NCI-H524 treated with DMSO at 0.1 percent for 48 hours (cell line): ENCODE data around the gene CC2D1B.
A peak's percentile ranks its signal among the peaks of the same experiment; 100 is the strongest.
"Not testable (repeated sequence)": the region's sequence is repeated elsewhere in the genome, so short reads cannot be mapped to it uniquely, and the experiment has no call there.

Experiments used
- DNase-seq: peaks from one replicate; lab custom pipeline; 2025; lab: John Stamatoyannopoulos, UW

The CC2D1B gene, protein sequence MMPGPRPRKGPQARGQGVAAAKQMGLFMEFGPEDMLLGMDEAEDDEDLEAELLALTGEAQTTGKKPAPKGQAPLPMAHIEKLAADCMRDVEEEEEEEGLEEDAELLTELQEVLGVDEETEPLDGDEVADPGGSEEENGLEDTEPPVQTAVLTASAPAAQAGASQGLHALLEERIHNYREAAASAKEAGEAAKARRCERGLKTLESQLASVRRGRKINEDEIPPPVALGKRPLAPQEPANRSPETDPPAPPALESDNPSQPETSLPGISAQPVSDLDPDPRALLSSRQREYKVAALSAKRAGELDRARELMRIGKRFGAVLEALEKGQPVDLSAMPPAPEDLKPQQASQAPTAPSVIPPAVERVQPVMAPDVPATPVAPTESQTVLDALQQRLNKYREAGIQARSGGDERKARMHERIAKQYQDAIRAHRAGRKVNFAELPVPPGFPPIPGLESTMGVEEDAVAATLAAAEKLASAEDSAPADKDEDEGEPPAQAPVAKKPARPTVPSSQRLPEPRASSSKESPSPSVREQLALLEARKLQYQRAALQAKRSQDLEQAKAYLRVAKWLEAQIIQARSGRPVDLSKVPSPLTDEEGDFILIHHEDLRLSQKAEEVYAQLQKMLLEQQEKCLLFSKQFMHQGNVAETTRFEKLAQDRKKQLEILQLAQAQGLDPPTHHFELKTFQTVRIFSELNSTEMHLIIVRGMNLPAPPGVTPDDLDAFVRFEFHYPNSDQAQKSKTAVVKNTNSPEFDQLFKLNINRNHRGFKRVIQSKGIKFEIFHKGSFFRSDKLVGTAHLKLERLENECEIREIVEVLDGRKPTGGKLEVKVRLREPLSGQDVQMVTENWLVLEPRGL

DNA sequence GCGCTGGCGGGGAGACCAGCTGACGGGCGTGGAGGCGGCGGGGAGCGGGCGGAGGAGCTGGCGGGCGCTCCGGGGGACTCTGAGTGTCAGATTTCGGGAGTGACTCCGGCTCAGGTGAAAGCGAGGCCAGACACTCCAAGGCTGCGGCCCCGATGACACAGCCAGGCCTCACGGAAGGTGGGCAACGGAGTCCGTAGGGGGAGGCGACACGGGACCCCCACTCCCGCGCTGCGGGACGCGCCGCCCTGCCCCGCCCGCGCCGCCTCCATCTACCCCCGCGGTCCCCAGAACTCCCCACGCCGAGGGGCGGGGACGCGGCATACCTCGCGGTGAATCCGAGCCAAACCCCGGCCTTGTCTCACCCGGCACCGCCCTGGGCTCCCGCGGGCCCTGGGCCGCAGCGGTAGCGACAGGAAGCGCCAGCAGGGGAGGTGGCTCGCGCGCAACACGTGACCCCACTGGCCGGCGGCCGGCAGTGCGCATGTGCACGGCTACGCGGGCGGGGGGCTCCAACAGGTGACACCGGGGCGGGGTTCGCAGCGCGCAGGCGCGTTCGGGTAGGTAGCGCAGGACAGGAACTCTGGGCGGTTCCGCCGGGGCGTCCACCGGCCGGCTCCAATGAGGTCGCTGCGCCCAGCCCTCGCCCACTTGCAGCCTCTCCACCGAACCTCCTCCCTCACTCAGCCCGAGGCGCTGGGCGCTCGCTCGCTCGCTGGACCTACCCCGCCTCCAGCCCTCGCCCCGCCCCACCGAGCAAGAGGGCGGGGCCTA is at the start of gene CC2D1B:
TSS of gene CC2D1B (minus strand) at position 460 of the 771 bp plus-strand sequence. CDS start 1,585 bp downstream, outside the sequence.
- peak; percentile 71 for DNase-seq

DNA sequence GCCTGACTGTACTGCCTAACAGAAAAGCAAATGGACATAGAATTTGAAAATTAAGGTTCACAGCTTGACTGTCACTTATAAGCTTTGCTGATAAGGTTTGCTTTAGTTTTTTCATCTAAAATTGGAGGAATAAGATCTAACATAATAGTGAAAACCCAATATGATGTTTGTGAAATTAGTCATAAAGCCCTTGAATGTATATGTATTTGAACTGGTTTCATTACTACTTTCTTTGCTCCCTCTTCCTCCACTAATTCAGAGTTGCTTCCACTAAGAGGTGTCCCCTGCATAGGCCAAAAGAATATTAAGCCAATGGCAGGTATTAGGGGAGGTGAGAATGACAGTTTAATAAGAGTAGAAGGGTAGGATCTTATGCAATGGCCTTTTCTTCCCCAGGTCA is 48.9 kb upstream of the CC2D1B start:
- DNase-seq, result no peak

DNA sequence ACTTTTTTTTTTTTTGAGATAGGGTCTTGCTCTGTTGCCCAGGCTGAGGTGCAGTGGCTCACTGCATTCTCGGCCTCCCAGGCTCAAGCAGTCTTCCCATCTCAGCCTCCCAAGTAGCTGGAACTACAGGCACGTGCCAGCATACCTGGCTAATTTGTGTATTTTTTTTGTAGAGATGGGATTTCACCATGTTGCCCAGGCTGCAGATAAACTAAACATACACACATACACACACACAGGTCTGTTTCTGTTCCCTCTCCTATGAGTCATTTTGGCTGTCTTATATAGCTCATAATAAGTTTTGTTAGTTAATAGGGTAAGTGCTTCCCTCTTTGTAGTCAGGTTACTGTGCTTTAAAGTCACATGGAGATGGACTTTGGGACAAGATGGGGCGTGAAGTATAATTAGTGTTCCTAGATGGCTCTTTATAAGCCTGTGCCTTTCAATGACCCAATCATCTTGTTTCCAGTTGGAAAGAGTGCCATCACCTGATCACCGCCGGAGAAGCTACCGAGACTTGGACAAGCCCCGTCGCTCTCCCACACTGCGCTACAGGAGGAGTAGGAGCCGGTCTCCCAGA is 47.5 kb upstream of the CC2D1B start:
- no peak for DNase-seq

DNA sequence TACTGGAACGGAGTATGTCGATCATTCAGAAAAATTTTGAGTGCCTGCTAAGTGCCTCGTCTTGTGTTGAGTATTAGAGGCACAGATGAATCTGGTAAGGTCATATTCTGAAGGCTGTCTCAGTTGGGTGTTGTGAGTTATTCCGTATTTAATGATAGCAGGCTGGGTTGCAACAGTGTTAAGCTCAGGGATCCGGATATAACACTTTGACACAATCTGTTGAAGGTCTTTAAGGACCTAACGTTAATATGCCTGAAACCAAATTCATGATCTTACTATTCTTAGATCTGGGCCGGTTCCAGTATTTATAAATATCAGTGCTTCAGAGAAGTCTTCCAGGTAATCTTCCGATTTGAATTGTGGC is 39.0 kb upstream of the CC2D1B start:
- DNase-seq, result no peak

DNA sequence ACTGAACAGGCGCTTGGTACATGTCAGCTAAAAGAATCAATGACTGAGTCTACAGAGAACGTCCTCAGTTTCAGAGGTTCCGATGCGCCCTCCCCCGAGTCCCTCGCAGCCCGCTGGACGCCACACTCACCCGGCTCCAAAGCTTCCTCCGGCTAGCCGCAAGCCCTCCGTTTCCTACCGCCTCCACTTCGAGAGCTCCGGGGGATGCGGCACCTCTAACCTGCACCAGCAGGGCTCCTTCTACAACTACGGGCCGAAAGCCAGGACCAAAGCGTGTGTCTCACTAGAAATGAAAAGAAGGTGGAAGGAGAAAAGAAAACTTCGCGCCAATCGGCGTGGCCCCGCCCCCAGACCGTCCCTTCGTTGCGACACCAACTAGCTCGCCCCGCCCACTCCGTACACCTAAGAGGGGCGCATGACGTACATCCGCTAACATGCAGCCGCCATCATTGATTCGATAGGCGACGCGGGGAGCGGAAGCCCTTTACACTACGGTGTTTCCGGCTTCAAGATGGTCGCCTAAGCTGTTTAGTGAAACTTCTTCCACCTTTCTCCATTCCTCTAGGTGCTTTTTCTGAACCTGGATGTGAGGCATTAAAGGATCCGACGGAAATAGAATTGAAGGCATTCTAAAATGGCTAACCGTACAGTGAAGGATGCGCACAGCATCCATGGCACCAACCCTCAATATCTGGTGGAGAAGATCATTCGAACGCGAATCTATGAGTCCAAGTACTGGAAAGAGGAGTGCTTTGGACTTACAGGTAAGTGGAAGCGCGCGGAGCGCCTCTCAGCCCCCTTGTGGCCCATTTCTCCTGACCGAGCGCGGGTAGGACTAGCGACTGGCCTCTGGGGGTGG is 38.3 kb upstream of the CC2D1B start, which contains the start of the genes ORC1 and PRPF38A:
TSS of gene ORC1 (minus strand) at position 308 of the 859 bp plus-strand sequence. CDS start 2,200 bp downstream, outside the sequence.
TSS of gene PRPF38A (plus strand) at position 487 of the 859 bp plus-strand sequence. CDS start at position 635, 148 bp downstream.
- peak; percentile 92 for DNase-seq

DNA sequence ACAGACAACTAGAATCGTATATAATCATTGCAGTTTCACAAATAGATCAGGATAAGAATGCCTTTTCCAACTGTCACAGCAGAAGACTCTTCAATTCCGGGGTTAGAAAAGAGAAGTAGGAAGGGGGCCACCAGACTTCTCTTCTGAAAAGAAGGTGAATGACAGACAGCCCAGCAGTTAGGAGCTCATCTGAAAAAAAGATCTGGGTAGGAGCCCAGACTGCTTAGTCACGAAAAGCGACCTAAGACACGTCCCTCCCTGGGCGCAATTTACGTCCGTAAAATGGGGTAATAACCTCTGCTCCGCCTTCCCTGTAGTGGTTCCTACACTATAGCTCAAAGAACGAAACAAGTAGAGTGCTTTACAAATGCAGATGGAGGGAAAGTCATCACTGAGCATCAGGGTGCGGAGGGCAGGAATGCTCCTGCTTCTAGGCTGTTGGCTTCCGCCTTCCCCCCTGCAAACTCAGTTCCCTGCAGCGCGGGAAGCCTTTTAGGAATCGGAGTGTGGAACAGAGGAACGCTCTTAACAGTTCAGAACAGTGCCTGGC is 37.6 kb upstream of the CC2D1B start:
- no peak for DNase-seq

DNA sequence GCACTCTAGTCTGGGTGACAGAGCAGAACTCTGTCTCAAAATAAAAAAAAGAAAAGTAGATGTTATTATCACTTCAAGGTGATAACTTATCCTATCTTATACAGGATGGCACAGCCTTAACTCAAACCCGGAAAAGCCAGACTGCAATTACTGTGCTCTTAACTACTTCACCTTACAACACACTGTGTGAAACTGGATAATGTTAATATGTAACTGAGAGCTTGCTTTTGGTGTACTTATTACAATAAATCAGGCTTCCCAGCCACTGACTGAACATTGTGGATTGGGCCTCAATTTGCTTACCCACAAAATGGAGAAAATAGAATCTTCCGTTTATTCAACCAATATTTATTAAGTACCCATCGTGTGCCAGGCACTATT is 36.8 kb upstream of the CC2D1B start:
- DNase-seq, result no peak

DNA sequence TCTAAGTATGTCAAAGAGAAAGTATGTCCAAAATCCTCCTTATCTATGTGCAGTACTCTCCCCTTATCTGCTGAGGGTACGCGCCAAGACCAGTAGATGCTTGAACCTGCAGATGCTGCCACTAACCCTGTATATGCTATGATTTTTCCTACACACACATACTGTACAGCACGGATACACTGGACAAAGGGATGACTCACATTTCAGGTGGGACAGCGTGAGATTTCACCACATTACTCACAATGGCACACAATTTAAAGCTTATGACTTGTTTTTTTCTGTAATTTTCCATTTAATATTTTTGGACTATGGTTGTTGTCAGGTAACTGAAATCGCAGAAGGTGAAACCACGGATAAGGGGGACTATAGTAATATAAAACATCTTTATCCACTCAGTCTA is 34.1 kb upstream of the CC2D1B start:
- no peak for DNase-seq

DNA sequence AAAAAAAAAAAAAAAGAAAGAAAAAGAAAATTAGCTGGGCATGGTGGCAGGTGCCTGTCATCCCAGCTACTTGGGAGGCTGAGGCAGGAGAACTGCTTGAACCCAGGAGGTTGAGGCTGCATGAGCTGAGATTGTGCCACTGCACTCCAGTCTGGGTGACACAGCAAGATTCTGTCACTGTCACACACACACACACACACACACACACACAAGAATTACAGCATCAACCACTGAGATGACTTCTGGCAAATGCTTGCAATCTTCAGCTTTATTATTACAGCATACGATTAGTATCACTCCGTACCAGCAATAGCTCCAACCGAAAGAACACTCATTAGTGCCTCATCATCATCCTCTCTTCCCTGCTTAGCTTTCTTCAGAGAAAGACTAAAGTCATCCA is 33.6 kb upstream of the CC2D1B start:
- DNase-seq, result no peak

DNA sequence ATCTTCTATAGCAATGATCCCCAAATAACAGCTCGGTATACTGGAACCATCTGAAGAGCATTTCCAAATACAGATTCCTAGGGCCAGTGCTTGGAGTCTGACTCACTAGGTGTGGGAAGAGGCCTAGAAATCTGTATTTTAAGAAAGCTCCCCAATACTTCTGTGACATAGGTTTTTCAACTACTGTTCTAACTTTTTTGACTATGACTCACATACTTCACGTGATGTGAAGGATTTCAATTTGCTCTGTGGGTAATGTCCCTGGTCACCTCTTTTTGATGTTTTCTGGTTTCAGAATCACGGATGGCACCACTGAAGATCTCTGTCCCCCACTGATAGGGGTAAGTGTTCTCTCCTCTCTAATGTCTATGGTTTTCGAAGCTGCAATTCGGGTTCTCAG is 27.2 kb upstream of the CC2D1B start:
- DNase-seq, result no peak

DNA sequence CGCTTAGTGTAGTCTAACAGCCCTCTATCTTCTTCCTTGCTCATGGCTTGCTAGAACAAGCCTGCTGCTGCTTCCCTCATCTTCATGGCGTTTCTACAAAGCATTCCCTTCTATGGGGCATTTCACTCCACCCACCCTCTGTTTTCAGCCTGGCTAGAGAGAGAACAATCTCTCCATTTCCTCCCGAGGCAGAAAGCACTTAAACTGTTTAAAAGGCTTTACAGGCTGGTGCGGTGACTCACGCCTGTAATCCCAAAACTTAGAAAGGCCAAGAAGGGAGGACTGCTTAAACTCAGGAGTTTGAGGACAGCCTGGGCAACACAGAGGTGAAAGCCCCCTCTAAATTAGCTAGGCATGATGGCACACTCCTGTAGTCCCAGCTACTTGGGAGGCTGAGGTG is 20.5 kb upstream of the CC2D1B start:
- DNase-seq, result no peak

DNA sequence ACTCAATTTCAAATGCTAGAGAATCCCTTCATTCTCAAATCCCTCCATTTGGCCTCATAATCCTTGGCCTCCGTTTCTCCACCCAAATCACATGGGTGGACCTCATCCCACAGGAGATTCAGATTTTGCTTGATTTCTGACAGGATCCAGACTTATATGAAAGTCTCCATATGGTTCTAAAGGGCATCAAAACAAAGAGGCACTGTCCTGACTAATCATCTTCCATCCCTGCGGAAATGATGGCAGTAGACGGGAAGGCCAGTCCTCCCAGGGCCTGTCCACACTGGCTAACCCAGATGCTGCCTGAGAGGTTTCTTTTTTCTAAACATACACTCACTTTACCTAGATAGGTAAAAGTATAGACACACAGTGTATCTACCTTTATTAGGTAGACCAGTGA is 19.4 kb upstream of the CC2D1B start:
- DNase-seq, result no peak

DNA sequence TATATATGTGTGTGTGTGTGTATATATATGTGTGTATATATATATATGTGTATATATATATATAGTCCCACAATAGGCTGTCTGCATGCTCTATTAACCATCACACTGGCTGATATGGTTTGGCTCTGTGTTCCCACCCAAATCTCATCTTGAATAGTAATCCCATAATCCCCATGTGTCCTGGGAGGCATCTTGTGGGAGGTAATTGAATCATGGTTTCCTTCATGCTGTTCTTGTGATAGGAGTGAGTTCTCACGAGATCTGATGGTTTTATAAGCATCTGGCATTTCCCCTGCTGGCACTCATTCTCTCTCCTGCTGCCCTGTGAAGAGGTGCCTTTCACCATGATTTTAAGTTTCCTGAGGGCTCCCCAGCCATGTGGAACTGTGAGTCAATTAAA is 3.8 kb upstream of the CC2D1B start:
- not testable (repeated sequence) for DNase-seq

DNA sequence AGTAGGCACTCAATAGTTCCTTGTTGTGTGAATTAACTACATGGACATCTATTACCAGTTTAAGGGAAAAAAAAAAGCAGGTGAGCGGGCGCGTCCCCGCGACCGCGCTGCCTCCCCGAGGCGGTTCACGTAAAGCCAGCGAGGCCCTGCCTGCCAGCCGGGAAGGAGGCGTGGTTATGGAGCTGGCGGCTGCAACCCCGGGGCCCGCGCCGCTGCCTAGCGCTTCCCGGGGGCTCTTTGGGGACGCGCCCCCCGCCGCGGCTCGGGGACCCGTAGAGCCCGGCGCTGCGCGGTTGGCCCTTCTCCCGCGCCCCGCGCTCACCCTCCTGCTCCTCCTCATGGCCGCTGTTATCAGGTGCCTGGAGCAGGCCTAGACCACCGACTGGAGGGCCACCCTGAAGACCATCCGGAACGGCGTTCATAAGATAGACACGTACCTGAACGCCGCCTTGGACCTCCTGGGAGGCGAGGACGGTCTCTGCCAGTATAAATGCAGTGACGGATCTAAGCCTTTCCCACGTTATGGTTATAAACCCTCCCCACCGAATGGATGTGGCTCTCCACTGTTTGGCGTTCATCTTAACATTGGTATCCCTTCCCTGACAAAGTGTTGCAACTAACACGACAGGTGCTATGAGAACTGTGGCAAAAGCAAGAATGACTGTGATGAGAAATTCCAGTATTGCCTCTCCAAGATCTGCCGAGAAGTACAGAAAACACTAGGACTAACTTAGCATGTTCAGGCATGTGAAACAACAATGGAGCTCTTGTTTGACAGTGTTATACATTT is 2.6 kb upstream of the CC2D1B start:
- no peak for DNase-seq

DNA sequence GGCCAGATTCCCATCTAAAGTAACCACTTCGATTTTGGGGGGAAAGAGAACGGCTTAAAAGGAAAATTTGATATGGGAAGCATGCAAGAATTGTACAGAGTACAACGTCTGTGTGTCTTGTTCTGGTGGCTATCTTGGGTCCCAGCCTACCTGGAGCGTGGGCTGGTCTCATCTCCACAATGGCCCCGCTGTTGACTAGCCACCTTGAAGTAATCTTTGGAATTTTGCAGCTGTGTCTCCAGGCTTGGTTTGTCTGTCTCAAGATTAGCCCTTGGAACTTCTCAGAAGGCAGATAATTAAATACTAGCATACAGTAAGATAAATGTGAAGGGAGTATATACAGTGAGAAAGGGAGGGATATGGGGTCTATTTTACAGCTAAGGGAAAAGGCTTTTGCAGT is 1.3 kb upstream of the CC2D1B start:
- DNase-seq, result no peak

DNA sequence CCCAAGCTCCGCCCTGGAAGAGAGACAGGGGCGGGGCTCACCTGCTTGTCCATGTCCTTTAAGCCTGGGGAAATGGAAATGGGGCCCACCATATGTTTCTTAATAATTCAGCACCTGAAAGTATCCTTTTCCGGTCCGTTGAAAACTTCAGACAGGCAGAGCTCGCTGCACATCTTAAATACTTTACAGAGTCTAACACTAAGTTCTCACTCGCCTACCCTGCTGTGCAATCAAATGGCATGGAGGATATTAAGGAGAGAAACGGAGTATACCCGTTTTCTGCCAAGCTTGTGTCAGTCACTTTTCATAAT is 467 bp upstream of the CC2D1B start:
- DNase-seq, result no peak

DNA sequence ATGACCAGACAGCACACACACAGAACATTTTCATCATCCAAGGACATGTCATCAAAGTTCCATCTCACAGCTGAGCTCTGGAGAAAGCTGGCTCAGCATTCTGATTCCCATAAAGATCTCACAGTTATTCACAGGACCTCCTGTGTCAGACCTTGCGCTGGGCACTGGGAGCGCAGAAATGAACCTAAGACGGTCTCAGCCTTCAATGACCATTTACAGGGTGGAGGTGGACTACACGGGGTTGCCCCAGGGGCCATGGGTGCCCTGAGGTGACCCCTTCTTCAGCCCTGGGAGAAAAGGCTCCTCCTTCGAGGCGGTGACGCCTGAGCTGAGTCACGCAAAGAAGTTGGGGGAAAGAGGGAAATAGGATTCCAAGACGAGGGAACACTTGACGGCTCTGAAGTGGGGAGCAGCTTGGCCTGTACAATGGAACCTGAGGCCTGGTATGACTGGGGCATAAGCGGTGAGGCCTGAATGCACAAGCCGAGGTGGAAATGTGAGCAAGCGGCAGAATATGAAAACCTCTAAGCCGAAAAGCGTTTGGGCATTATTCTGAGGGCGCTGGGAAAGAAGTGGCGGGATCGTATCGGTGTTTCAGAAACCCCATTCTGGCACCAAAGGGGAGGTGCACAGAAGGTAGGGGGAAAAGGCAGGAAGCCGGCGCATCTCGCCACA is 797 bp downstream of the CC2D1B start:
- DNase-seq, result no peak

DNA sequence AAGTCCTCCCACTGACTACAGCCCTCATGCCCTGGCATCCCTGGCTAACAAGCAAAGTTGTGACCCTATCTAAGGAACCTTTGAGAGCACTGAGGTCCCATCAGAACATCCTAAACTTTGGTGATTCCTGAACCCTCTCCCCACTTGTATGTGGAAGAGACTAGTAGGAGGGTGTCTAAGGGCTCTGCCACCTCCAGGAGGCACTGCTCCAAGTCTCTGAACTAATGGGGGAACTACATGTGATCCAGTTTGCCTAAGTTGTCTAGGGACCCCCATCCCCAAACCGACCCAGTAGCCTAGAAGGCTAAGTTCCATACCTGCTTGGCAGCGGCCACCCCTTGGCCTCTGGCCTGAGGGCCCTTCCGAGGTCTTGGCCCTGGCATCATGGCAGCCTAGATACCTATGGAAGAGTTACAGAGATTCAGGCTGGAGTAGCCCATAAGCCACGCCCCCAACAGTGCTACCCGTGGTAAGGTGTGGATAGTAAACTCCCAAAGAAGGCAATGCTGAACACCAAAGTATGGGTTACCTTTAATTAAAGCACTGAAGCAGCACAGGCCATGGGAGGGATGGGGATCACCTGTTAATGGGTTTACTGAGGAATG is 1.7 kb downstream of the CC2D1B start:
- no peak for DNase-seq

DNA sequence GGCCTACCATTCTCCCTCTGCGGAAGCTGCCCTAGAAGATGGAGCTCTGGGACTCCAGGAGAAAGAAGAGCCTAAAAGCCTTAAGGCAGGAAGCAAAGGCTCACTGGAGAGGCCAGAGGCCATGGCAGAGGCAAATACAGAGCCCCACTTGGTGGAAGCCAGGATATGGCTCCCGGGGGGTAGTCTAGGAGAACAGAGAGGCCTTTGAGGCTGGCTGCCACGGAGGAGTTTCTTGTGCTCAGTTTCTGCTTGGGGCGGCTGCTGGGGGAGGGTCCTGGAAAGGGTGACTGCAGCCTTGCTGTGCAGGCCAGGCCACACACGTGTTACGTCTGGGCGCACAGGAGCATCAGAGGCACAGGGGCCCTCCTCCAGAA is 5.4 kb downstream of the CC2D1B start:
- DNase-seq, result no peak
